ENCODE measurements around the gene UFM1. TPM values are rescaled to one million over a fixed set of nuclear protein-coding genes. Genes with fewer than 3 reads are reported as not detected.
A peak's percentile ranks its signal among the peaks of the same experiment; 100 is the strongest.

The UFM1 gene
- total RNA-seq, 1 donor from 2014 or later, result 76.0 TPM

DNA sequence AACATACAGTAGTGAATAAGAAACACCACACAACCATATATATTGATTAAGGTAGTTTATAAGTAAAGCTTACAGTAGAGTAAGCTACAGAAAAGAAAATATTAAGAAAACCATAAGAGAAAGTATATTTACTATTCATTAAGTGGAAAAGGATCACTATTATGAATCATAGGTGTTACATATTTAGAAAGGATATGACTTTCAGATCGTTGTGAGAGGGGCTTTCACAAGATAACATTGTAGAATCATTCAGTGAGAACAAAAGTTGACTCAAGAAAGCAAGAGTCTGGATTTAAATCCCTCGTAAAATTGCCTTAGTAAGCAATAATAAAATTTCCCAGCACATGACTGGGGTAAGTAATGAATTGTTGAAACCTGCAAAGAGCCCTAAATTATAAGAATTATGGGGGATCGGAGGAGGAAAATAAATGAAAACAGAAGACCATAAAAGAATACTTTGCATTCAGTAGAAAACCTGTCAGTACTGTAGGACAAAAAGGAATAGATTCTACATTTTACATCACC is 6.0 kb downstream of the UFM1 start:
- no peaks in the 10 kb centered on the region for H3K27me3 ChIP-seq
- no peak overlapping the region for H3K27ac Mint-ChIP-seq

GRCh38 chr13:38358684-38359083 is 9.0 kb downstream of the UFM1 start:
- DNase-seq (ENCODE audit: low spot score), result no peak
- Histone ChIP-seq H3K36me3 (no peaks in the 10 kb centered on the region), H3K27me3 (no peaks in the 10 kb centered on the region), H2AFZ (replicated peaks) (no peak overlapping the region), H3K27ac (no peak overlapping the region), H3K4me2 (no peak overlapping the region), H3K9me3 (ENCODE audit: low read depth) (no peaks in the 10 kb centered on the region), H3K4me1 (no peaks in the 10 kb centered on the region), H3K79me2 (ENCODE audit: low read depth) (no peaks in the 10 kb centered on the region), H3K9ac (no peak overlapping the region), H4K20me1 (ENCODE audit: low read depth) (no peaks in the 10 kb centered on the region), H3K4me3 (no peak overlapping the region), H3F3A (ENCODE audit: low read depth) (peaks cover 8% of the 10 kb centered on the region)
- Mint-ChIP-seq H3K4me1 (no peaks in the 10 kb centered on the region), H3K4me3 (no peak overlapping the region), H3K9me3 (no peaks in the 10 kb centered on the region), H3K36me3 (peaks cover 20% of the 10 kb centered on the region), H3K27ac (no peak overlapping the region), H3K27me3 (ENCODE audit: insufficient read depth, low read depth) (no peaks in the 10 kb centered on the region)
- no peak for TF ChIP-seq EZH2 (IDR thresholded peaks at IDR 0.05)
- TF ChIP-seq EZH2phosphoT487 (IDR thresholded peaks at IDR 0.05), result no peak
- no peak for TF ChIP-seq CTCF (IDR thresholded peaks at IDR 0.05)

More for the DNA sequence above, 6.0 kb downstream of the UFM1 start:
- Mint-ChIP-seq H3K4me3 (no peak overlapping the region), H3K36me3 (peaks cover 9% of the 10 kb centered on the region), H3K27me3 (ENCODE audit: insufficient read depth, low read depth) (no peaks in the 10 kb centered on the region), H3K4me1 (peaks cover 11% of the 10 kb centered on the region), H3K9me3 (no peaks in the 10 kb centered on the region)
- H3K36me3 ChIP-seq, result no peaks in the 10 kb centered on the region
- H2AFZ ChIP-seq (replicated peaks), result no peak overlapping the region
- H4K20me1 ChIP-seq (ENCODE audit: low read depth), result no peaks in the 10 kb centered on the region
- DNase-seq (ENCODE audit: low spot score), result no peak
- no peaks in the 10 kb centered on the region for H3F3A ChIP-seq (ENCODE audit: low read depth)
- H3K9me3 ChIP-seq (ENCODE audit: low read depth), result no peaks in the 10 kb centered on the region
- no peak for TF ChIP-seq CTCF (IDR thresholded peaks at IDR 0.05)
- no peak for TF ChIP-seq EZH2 (IDR thresholded peaks at IDR 0.05)
- H3K4me1 ChIP-seq, result peaks cover 4% of the 10 kb centered on the region
- no peak overlapping the region for H3K9ac ChIP-seq
- no peak overlapping the region for H3K4me3 ChIP-seq
- no peak overlapping the region for H3K4me2 ChIP-seq
- no peak overlapping the region for H3K27ac ChIP-seq
- H3K79me2 ChIP-seq (ENCODE audit: low read depth), result peaks cover 25% of the 10 kb centered on the region

DNA sequence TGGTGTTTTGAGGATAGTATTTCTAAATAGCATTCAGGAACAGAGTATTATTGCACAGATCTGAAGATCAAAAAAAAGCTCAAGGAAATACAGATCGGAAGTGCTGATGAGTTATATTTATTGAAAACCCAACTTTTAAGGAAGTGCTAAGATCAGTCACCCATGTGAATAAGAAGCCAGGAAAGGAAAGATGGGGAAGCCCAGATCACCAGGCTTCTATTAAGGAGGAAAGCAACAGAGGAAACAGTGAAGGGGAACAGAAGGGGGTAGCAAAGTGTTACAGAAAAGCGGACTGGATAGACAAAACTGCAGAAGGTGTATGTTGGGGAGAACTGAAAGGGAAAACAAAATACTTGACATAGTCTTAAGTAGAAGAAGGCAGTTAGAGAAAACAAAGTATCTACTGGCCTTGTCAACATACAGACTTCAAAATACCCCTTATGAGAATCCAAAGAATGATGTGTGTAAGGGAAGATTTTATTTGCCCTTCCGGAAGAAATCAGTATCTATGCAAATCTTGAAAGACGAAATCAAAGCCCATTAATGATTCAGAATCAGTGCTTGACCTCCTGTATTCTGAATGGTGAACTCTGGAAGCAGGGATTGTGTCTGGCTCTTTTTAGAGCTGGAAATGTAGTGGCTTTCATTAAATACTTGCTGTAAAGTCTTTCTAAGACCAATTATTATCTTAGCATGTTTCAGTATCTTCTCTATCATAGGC is 12.1 kb downstream of the UFM1 start:
- Histone ChIP-seq H3K4me3 (no peak overlapping the region), H3K79me2 (ENCODE audit: low read depth) (no peaks in the 10 kb centered on the region), H4K20me1 (ENCODE audit: low read depth) (no peaks in the 10 kb centered on the region), H3K4me2 (no peak overlapping the region), H3F3A (ENCODE audit: low read depth) (peaks cover 8% of the 10 kb centered on the region), H3K27me3 (no peaks in the 10 kb centered on the region), H3K36me3 (peaks cover 3% of the 10 kb centered on the region), H3K4me1 (peaks cover 9% of the 10 kb centered on the region), H3K27ac (peak overlapping the region; percentile 62), H3K9ac (no peak overlapping the region), H3K9me3 (ENCODE audit: low read depth) (no peaks in the 10 kb centered on the region), H2AFZ (replicated peaks) (no peak overlapping the region)
- Mint-ChIP-seq H3K9me3 (no peaks in the 10 kb centered on the region), H3K4me1 (no peaks in the 10 kb centered on the region), H3K36me3 (peaks cover 16% of the 10 kb centered on the region), H3K27ac (no peak overlapping the region), H3K27me3 (ENCODE audit: insufficient read depth, low read depth) (no peaks in the 10 kb centered on the region), H3K4me3 (no peak overlapping the region)
- DNase-seq (ENCODE audit: low spot score), result no peak
- TF ChIP-seq EZH2phosphoT487 (IDR thresholded peaks at IDR 0.05) (no peak), EZH2 (IDR thresholded peaks at IDR 0.05) (no peak), CTCF (IDR thresholded peaks at IDR 0.05) (no peak)
